Measurements from ENCODE around the gene LBHD1. TPM values are rescaled to one million over a fixed set of nuclear protein-coding genes. Genes with fewer than 3 reads are reported as not detected.
A peak's percentile ranks its signal among the peaks of the same experiment; 100 is the strongest.

Gene LBHD1
- total and polyA plus RNA-seq, 2 of the 13 experiments (the other 11 are each of a cell fraction or from before 2014, with no cell fraction given), result 3.2 to 3.7 TPM

DNA sequence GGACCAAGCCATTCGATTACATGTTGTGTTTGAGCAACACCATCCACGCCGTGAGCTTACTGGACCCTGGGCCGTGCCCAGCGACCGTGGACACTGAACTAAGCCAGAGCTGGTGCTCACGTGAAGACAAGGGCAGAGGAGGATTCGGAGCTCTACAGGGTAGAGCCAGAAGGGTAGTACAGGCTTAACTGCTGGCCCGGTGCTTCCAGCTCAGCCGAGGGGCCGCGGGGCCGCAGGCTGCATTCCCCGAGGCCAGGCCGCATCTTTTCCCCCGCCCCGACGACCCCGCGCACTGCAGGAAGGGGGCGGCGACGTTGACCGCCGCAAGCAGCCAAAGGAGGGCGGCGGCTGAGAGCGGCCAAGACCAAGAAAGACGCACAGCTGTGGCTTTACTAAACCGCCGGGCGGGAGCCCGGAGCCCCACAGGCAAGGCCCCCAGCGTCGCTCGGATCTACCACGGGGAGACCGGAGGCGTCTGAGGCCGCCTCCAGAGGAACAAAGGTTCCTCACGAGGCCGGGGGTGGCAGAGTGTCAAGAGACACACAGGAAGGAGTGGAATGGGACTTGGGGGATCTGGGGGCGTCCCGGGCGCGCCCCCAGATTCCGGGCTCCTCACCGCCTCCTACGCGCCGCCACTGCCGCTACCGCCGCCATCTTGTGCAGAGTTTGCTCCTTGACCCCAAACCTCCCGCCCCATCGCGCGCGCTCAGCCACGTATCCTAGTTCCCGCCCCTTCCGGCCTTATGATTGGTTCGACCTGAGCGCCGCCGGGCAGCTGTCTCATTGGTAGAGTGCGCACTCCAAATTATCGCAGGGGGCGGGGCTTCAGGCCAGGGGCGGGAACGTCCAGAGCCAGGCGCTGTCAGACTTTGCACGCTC, 25.9 kb downstream of the LBHD1 start, which contains the start of gene GANAB (continued):
- 0 out of 2 replicates have a peak, but pooled peaks have one; percentile 24 for TF ChIP-seq ZNF337 (CRISPR knock-in tag; IDR thresholded peaks at IDR 0.05; ENCODE audit: borderline replicate concordance, low read depth)
- peak; percentile 91 for TF ChIP-seq SP5 (CRISPR knock-in tag; IDR thresholded peaks at IDR 0.05; ENCODE audit: borderline replicate concordance, low read depth)
- TF ChIP-seq, protein P1, sequence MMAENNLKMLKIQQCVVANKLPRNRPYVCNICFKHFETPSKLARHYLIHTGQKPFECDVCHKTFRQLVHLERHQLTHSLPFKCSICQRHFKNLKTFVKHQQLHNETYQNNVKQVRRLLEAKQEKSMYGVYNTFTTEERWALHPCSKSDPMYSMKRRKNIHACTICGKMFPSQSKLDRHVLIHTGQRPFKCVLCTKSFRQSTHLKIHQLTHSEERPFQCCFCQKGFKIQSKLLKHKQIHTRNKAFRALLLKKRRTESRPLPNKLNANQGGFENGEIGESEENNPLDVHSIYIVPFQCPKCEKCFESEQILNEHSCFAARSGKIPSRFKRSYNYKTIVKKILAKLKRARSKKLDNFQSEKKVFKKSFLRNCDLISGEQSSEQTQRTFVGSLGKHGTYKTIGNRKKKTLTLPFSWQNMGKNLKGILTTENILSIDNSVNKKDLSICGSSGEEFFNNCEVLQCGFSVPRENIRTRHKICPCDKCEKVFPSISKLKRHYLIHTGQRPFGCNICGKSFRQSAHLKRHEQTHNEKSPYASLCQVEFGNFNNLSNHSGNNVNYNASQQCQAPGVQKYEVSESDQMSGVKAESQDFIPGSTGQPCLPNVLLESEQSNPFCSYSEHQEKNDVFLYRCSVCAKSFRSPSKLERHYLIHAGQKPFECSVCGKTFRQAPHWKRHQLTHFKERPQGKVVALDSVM (CRISPR knock-in tag; IDR thresholded peaks at IDR 0.05), result 0 out of 2 replicates have a peak, but pooled peaks have one; percentile 10
- peak; percentile 98 for TF ChIP-seq KDM2A (CRISPR knock-in tag; IDR thresholded peaks at IDR 0.05; ENCODE audit: borderline replicate concordance, low read depth)
- TF ChIP-seq, protein P2, sequence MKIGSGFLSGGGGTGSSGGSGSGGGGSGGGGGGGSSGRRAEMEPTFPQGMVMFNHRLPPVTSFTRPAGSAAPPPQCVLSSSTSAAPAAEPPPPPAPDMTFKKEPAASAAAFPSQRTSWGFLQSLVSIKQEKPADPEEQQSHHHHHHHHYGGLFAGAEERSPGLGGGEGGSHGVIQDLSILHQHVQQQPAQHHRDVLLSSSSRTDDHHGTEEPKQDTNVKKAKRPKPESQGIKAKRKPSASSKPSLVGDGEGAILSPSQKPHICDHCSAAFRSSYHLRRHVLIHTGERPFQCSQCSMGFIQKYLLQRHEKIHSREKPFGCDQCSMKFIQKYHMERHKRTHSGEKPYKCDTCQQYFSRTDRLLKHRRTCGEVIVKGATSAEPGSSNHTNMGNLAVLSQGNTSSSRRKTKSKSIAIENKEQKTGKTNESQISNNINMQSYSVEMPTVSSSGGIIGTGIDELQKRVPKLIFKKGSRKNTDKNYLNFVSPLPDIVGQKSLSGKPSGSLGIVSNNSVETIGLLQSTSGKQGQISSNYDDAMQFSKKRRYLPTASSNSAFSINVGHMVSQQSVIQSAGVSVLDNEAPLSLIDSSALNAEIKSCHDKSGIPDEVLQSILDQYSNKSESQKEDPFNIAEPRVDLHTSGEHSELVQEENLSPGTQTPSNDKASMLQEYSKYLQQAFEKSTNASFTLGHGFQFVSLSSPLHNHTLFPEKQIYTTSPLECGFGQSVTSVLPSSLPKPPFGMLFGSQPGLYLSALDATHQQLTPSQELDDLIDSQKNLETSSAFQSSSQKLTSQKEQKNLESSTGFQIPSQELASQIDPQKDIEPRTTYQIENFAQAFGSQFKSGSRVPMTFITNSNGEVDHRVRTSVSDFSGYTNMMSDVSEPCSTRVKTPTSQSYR (CRISPR knock-in tag; IDR thresholded peaks at IDR 0.05; ENCODE audit: borderline replicate concordance), result 0 out of 2 replicates have a peak, but pooled peaks have one; percentile 13
- TF ChIP-seq, protein P3, sequence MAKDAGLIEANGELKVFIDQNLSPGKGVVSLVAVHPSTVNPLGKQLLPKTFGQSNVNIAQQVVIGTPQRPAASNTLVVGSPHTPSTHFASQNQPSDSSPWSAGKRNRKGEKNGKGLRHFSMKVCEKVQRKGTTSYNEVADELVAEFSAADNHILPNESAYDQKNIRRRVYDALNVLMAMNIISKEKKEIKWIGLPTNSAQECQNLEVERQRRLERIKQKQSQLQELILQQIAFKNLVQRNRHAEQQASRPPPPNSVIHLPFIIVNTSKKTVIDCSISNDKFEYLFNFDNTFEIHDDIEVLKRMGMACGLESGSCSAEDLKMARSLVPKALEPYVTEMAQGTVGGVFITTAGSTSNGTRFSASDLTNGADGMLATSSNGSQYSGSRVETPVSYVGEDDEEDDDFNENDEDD (CRISPR knock-in tag; IDR thresholded peaks at IDR 0.05; ENCODE audit: borderline replicate concordance), result peak; percentile 85
- TF ChIP-seq, protein P4, sequence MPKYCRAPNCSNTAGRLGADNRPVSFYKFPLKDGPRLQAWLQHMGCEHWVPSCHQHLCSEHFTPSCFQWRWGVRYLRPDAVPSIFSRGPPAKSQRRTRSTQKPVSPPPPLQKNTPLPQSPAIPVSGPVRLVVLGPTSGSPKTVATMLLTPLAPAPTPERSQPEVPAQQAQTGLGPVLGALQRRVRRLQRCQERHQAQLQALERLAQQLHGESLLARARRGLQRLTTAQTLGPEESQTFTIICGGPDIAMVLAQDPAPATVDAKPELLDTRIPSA (CRISPR knock-in tag; IDR thresholded peaks at IDR 0.05; ENCODE audit: borderline replicate concordance), result no peak
- TF ChIP-seq, protein P5, sequence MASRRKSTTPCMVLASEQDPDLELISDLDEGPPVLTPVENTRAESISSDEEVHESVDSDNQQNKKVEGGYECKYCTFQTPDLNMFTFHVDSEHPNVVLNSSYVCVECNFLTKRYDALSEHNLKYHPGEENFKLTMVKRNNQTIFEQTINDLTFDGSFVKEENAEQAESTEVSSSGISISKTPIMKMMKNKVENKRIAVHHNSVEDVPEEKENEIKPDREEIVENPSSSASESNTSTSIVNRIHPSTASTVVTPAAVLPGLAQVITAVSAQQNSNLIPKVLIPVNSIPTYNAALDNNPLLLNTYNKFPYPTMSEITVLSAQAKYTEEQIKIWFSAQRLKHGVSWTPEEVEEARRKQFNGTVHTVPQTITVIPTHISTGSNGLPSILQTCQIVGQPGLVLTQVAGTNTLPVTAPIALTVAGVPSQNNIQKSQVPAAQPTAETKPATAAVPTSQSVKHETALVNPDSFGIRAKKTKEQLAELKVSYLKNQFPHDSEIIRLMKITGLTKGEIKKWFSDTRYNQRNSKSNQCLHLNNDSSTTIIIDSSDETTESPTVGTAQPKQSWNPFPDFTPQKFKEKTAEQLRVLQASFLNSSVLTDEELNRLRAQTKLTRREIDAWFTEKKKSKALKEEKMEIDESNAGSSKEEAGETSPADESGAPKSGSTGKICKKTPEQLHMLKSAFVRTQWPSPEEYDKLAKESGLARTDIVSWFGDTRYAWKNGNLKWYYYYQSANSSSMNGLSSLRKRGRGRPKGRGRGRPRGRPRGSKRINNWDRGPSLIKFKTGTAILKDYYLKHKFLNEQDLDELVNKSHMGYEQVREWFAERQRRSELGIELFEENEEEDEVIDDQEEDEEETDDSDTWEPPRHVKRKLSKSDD (CRISPR knock-in tag; IDR thresholded peaks at IDR 0.05; ENCODE audit: low read depth), result 0 out of 2 replicates have a peak, but pooled peaks have one; percentile 44
- peak; percentile 77 for TF ChIP-seq HNF4A (CRISPR knock-in tag; IDR thresholded peaks at IDR 0.05)
- peak; percentile 55; the same call in 1 of the 2 replicates for TF ChIP-seq MYNN (CRISPR knock-in tag; IDR thresholded peaks at IDR 0.05; ENCODE audit: low read depth)
- peak; percentile 66 for TF ChIP-seq HNRNPLL (IDR thresholded peaks at IDR 0.05; ENCODE audit: low read depth, low read length, poor library complexity, severe bottlenecking)
- no peak for TF ChIP-seq MTF2 (CRISPR knock-in tag; IDR thresholded peaks at IDR 0.05; ENCODE audit: borderline replicate concordance)
- TF ChIP-seq ZNF30 (CRISPR knock-in tag; IDR thresholded peaks at IDR 0.05), result peak; percentile 73; the same call in 1 of the 2 replicates
- no peak for TF ChIP-seq ZNF615 (CRISPR knock-in tag; IDR thresholded peaks at IDR 0.05; ENCODE audit: borderline replicate concordance)
- peak; percentile 36; the same call in 1 of the 2 replicates for TF ChIP-seq KMT2A (CRISPR knock-in tag; IDR thresholded peaks at IDR 0.05)
- TF ChIP-seq RXRB (CRISPR knock-in tag; IDR thresholded peaks at IDR 0.05; ENCODE audit: borderline replicate concordance), result peak; percentile 17
- TF ChIP-seq ZNF329 (CRISPR knock-in tag; IDR thresholded peaks at IDR 0.05; ENCODE audit: low read depth), result 0 out of 2 replicates have a peak, but pooled peaks have one; percentile 24

Measured in HepG2 (cell line).